Lower leg skin (tissue), 3 donors: ENCODE results near the gene LRRFIP1.

ENCODE experiments used
- CTCF ChIP-seq, 3 donors: fragments of 450-650 bp; IDR thresholded peaks; one replicate each; pipeline ENCODE4 v1.5.1; 2016; ENCODE audit warnings: antibody characterized with exemption in 3 of 3, mild to moderate bottlenecking in 3 of 3, moderate library complexity in 2 of 3
- POLR2A ChIP-seq, 2 donors: fragments of 450-650 bp; IDR thresholded peaks; one replicate each; pipeline ENCODE4 v1.6.1; 2016 to 2017; ENCODE audit warnings: antibody characterized with exemption in 2 of 2, mild to moderate bottlenecking in 1 of 2, moderate library complexity in 1 of 2

GRCh38 chr2:237682856-237683670 lies 55.7 kb downstream of the LRRFIP1 start:
- TF ChIP-seq CTCF (IDR thresholded peaks at IDR 0.05): no peak
- TF ChIP-seq POLR2A (IDR thresholded peaks at IDR 0.05): no peak
